WERI-Rb-1 (cell line): ENCODE results near the gene CNNM4.

Source experiments
- DNase-seq: peaks from one replicate; pipeline ENCODE4 v3.0.0-alpha.2; 2020
- H3K27ac ChIP-seq: fragments of 250-450 bp; sonication (Bioruptor Pico); 2 replicates; pipeline ENCODE4 v1.5.1; 2020; ENCODE audit warnings: mild to moderate bottlenecking, moderate library complexity
- H3K27me3 ChIP-seq: fragments of 250-450 bp; sonication (Bioruptor Pico); 2 replicates; pipeline ENCODE4 v1.5.1; 2021; ENCODE audit warnings: mild to moderate bottlenecking, low read depth, moderate library complexity; ENCODE audit not compliant: insufficient read depth, severe bottlenecking
- H3K36me3 ChIP-seq: fragments of 250-450 bp; sonication (Bioruptor Pico); 2 replicates; pipeline ENCODE4 v1.5.1; 2020; ENCODE audit warnings: mild to moderate bottlenecking, moderate library complexity
- H3K4me3 ChIP-seq: 2 replicates; pipeline ENCODE4 v1.5.1; 2011; ENCODE audit warnings: low read depth, mild to moderate bottlenecking, control low read depth, low read length
- H3K9me3 ChIP-seq: fragments of 250-450 bp; sonication (Bioruptor Pico); 2 replicates; pipeline ENCODE4 v1.5.1; 2021; ENCODE audit warnings: mild to moderate bottlenecking, moderate library complexity; ENCODE audit not compliant: severe bottlenecking
- TF ChIP-seq, protein P1 (sequence below): IDR thresholded peaks from 2 replicates; pipeline ENCODE4 v1.5.1; 2011; ENCODE audit warnings: low read depth, mild to moderate bottlenecking, control low read depth, inconsistent platforms, low read length

CNNM4 gene

DNA sequence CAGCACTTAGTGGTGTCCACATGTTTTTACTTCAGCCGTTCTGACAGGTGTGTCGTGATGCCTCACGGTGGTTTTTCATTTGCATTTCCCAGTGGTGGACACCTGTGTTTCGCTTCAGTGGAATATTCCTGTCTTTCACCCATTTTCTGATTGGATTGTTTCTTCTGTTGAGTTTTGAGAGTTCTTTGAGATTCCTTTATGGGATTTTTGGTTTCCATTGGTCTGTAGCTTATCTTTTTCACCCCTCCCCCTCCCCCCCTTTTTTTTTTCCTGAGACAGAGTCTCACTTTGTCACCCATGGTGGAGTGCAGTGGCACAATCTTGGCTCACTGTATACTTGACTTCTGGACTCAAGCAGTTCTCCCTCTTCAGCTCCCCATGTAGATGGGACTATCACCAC lies 75.1 kb downstream of the CNNM4 start:
- TF ChIP-seq, protein P1, sequence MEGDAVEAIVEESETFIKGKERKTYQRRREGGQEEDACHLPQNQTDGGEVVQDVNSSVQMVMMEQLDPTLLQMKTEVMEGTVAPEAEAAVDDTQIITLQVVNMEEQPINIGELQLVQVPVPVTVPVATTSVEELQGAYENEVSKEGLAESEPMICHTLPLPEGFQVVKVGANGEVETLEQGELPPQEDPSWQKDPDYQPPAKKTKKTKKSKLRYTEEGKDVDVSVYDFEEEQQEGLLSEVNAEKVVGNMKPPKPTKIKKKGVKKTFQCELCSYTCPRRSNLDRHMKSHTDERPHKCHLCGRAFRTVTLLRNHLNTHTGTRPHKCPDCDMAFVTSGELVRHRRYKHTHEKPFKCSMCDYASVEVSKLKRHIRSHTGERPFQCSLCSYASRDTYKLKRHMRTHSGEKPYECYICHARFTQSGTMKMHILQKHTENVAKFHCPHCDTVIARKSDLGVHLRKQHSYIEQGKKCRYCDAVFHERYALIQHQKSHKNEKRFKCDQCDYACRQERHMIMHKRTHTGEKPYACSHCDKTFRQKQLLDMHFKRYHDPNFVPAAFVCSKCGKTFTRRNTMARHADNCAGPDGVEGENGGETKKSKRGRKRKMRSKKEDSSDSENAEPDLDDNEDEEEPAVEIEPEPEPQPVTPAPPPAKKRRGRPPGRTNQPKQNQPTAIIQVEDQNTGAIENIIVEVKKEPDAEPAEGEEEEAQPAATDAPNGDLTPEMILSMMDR, result no peak
- Histone ChIP-seq H3K27me3 (no peaks in the 10 kb centered on the region), H3K4me3 (no peak overlapping the region), H3K36me3 (peaks cover 62% of the 10 kb centered on the region), H3K27ac (no peak overlapping the region), H3K9me3 (no peaks in the 10 kb centered on the region)
- no peak for DNase-seq

DNA sequence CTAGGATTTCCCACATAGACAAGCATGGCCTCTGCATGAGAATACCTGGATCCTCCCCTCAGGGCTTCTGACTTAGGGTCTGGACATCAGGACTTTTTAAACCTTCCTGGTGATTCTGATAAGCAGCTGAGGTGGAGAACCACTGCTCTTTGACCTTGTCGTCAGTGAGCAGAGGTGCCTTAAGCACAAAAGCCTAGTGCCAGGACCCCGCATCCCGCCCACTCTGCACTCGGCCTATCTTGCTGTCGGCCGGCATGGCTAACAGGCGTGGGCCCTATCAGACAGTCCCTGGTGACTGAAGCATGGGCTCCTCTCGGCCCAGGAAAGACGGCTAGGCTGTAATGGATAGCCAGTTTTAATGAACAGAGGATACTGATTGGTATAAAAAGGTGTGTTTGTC lies 76.9 kb downstream of the CNNM4 start:
- Histone ChIP-seq H3K9me3 (no peaks in the 10 kb centered on the region), H3K4me3 (no peak overlapping the region), H3K27ac (no peak overlapping the region), H3K36me3 (peaks cover 50% of the 10 kb centered on the region), H3K27me3 (no peaks in the 10 kb centered on the region)
- DNase-seq, result no peak
- TF ChIP-seq, protein P1, result no peak

DNA sequence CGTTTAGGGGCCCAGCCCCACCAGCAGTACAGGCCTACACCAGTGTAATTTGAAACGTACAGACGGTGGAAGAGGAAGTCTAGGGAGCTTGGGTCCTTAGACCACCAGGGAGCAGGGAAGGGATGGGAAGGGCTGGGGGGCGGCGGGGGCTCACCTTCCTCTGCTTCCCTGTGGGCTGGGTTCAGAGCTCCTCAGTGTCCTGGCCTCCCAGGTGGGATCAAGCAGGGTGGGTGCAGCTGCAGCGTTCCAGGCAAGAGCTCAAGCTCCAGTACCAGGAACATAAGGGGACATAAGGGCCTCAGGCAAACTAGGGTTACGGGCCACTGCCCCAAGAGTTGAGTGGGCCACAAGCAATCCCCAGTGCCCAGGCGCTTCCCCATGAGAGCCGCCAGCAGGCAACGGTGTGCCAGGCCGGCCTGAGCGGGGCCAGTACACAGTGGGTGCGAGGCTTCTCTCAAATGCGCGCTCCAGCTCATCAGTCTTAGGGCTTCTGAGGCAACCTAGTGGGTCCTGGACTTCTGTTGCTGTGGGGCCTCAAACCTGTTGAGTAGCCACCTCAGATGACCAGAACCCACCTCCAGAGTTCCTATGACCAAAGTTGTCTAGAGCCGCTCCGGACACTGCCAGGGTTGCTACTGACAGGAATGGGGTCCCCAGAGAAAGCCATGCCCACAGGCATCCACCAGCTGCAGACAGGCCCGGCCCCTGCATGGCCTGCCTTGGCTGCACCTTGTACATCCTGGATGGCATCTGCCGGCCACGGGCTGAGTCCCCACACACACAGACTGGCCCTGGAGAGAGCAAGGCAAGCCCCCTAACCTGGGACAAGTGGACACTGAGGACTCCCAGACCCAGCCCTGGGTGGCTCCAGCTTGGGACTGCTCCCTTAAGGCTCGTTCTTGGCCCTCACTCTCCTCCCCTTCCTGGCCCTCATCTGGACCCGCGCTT lies 77.9 kb downstream of the CNNM4 start:
- no peaks in the 10 kb centered on the region for H3K27me3 ChIP-seq
- no peak overlapping the region for H3K27ac ChIP-seq
- DNase-seq, result no peak
- H3K9me3 ChIP-seq, result no peaks in the 10 kb centered on the region
- no peak overlapping the region for H3K4me3 ChIP-seq
- TF ChIP-seq, protein P1, result no peak
- H3K36me3 ChIP-seq, result peaks cover 40% of the 10 kb centered on the region

DNA sequence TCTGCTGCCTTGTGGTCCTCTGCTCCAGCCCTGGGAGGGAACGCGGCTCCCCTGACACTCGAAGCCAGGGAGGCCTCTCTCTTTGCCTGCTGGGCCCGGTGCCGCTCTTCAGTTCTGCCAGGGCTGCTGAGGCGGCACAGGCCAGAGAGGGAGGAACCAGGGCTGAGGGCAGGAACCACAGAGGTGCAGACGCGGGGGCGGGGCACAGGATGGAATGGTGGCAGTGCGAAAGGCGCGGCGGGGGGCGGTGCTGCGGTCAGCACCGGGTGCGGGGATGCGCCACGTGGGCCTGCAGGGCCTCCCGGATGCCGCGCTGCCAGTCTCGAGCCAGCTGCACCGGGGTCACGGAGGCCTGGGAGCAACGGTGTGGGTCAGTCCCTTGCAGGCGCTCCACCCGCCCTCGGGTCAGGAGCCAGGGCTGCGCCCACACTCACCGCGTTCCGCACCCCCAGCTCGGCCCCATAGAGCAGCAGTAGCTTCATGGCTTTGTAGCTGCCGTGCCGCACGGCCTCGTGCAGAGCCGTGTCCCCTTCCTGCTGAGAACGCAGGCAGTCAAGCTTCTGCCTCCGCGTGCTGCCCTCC lies 78.7 kb downstream of the CNNM4 start:
- Histone ChIP-seq H3K36me3 (peaks cover 34% of the 10 kb centered on the region), H3K27ac (no peak overlapping the region)
- no peak for DNase-seq

DNA sequence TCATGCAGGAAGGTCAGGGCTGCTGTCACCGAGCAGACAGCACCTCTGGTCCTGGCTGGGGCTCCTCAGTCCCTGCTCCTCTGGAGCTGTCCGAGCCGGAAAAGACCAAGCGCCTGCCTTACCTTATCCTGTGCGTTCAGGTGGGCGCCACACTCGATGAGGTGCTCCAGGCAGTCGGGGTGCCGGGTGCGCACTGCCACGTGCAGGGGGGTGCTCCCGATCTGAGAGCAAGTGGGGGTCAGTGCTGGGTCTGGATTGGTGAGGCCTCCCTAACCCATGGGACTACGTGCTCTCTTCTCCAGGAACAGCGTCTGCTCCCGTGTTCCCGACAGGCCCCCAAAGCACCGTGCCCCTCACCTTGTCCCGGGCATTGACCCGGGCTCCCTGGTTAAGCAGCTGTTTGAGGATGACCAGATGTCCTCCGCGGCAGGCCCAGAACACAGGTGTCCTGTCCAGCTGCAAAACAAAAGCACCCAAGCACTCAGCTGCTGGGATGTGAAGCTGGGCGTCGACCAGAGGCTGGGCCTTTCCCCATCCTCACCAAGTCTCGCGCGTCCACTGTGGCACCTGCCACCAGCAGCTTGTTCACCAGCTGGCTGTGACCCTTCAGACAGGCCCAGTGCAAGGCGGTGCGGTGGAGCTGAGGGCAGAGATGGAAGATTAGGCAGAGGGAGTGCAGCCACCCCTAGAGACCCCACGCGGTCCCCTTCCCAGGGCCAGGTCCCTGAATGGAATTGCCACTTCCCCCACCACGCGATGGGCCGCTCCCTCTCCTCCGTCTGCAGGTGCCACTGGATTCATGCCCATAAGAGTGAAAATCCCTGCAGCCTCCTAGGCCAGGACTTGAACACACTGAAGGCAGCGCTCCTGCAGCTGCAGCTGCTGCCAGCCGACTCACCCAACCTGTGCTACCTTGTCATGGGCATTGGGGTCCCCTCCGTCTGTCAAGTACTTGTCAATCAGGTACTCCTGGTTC lies 79.5 kb downstream of the CNNM4 start:
- Histone ChIP-seq H3K36me3 (peaks cover 26% of the 10 kb centered on the region), H3K27me3 (no peaks in the 10 kb centered on the region), H3K27ac (no peak overlapping the region), H3K9me3 (no peaks in the 10 kb centered on the region), H3K4me3 (no peak overlapping the region)
- TF ChIP-seq, protein P1, result no peak
- no peak for DNase-seq

More for the DNA sequence above, 78.7 kb downstream of the CNNM4 start:
- TF ChIP-seq, protein P1, result no peak
- H3K27me3 ChIP-seq, result no peaks in the 10 kb centered on the region
- H3K9me3 ChIP-seq, result no peaks in the 10 kb centered on the region
- no peak overlapping the region for H3K4me3 ChIP-seq
